Esophagus muscularis mucosa (tissue), 4 donors: ENCODE measurements around the gene GPR32.

Source experiments
- EP300 ChIP-seq: sonication (generic); formaldehyde crosslinking; IDR thresholded peaks from one replicate; pipeline ENCODE4 v1.6.1; 2017; ENCODE audit warnings: antibody characterized with exemption
- POLR2A ChIP-seq: fragments of 450-650 bp; IDR thresholded peaks from one replicate; pipeline ENCODE4 v1.6.1; 2017; ENCODE audit warnings: antibody characterized with exemption, moderate library complexity, mild to moderate bottlenecking, low read depth
- TF ChIP-seq, protein P1 (sequence below), 3 experiments: fragments of 200-600 bp in 2 of 3; fragments of 450-650 bp in 1 of 3; sonication (generic) in 2 of 3; IDR thresholded peaks; one replicate each; pipeline ENCODE4 v1.5.1; 2017 to 2019; ENCODE audit warnings: antibody characterized with exemption in 3 of 3, mild to moderate bottlenecking in 2 of 3, moderate library complexity in 1 of 3

DNA sequence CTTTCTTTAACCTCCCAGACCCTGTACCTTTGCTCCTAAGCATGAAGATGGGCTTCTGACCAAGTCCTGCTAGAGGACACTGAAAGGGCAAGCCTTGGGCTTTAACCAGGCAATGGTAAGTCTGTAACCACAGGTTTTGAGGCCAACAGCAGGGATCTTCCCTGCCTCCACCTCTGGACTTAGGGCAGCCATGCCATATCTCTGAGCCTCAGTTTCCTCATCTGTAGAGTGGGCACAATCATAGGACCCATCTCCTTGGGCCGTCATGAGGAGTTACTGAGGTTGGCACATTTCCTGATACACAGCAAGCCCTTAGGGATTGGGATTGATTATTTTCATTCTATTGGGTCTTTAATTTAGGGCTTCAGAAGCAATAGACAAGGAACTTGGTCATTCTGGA is 38.6 kb downstream of the GPR32 start:
- TF ChIP-seq EP300 = no peak
- TF ChIP-seq, protein P1, sequence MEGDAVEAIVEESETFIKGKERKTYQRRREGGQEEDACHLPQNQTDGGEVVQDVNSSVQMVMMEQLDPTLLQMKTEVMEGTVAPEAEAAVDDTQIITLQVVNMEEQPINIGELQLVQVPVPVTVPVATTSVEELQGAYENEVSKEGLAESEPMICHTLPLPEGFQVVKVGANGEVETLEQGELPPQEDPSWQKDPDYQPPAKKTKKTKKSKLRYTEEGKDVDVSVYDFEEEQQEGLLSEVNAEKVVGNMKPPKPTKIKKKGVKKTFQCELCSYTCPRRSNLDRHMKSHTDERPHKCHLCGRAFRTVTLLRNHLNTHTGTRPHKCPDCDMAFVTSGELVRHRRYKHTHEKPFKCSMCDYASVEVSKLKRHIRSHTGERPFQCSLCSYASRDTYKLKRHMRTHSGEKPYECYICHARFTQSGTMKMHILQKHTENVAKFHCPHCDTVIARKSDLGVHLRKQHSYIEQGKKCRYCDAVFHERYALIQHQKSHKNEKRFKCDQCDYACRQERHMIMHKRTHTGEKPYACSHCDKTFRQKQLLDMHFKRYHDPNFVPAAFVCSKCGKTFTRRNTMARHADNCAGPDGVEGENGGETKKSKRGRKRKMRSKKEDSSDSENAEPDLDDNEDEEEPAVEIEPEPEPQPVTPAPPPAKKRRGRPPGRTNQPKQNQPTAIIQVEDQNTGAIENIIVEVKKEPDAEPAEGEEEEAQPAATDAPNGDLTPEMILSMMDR (IDR thresholded peaks at IDR 0.05) = no peak
- no peak for TF ChIP-seq POLR2A
